Measurements from ENCODE around the gene ZBTB2. TPM values are rescaled to one million over a fixed set of nuclear protein-coding genes. Genes with fewer than 3 reads are reported as not detected.
A peak's percentile ranks its signal among the peaks of the same experiment; 100 is the strongest.

ZBTB2 gene
- total and polyA plus RNA-seq, 4 experiments from 2014 or later = 19.6 to 29.5 (median 26.7) TPM

GRCh38 chr6:151327101-151327500, 64.3 kb downstream of the ZBTB2 start:
- Histone ChIP-seq H3K27ac (ENCODE audit: low read depth, low read length) (no peak overlapping the region), H3K4me1 (ENCODE audit: insufficient read depth, low read length) (peaks cover 16% of the 10 kb centered on the region), H3K9me3 (ENCODE audit: control insufficient read depth in 1 of 2, low read length in 2 of 2) (no peaks in the 10 kb centered on the region), H3K27me3 (ENCODE audit: insufficient read depth, low read length) (peaks cover 7% of the 10 kb centered on the region), H3K36me3 (ENCODE audit: insufficient read depth, low read length) (no peaks in the 10 kb centered on the region), H3K4me3 (ENCODE audit: low read length in 2 of 2) (no peak overlapping the region)
- H3K4me1 Mint-ChIP-seq = peaks cover 11 to 25% (median 21%) of the 10 kb centered on the region in 4 donors
- intact Hi-C loops (cut with micrococcal nuclease) = loop anchor here (10.0 kb wide), 1 partner anchor 912 kb away; no protein-coding TSS in a partner anchor
- H3K36me3 Mint-ChIP-seq = no peaks in the 10 kb centered on the region
- no peak overlapping the region for H3K4me3 Mint-ChIP-seq
- H3K27ac Mint-ChIP-seq = no peak overlapping the region
- DNase-seq = no peak
- no peaks in the 10 kb centered on the region for H3K9me3 Mint-ChIP-seq
- H3K27me3 Mint-ChIP-seq = peaks cover 21 to 49% of the 10 kb centered on the region in 2 donors
- CTCF ChIA-PET (ENCODE audit: partially characterized antibody) = interaction anchor here (1.4 to 20.7 kb wide), 5 partner anchors 9 to 434 kb away, joined by 3 to 860 read pairs (median 16); no protein-coding TSS in a partner anchor
- POLR2A ChIA-PET (ENCODE audit: partially characterized antibody) = interaction anchor here (1.3 kb wide), 1 partner anchor 435 kb away, joined by 5 read pairs; no protein-coding TSS in a partner anchor

GRCh38 chr6:151326116-151326825, 65.1 kb downstream of the ZBTB2 start:
- no peak for DNase-seq
- H3K9me3 Mint-ChIP-seq = no peaks in the 10 kb centered on the region
- peaks cover 21 to 53% of the 10 kb centered on the region in 2 donors for H3K27me3 Mint-ChIP-seq
- H3K4me3 Mint-ChIP-seq = peak overlapping the region; percentile 70 to 87 (median 78)
- no peaks in the 10 kb centered on the region for H3K36me3 Mint-ChIP-seq
- H3K4me1 ChIP-seq (ENCODE audit: insufficient read depth, low read length) = peaks cover 16% of the 10 kb centered on the region
- ChIA-PET POLR2A (ENCODE audit: partially characterized antibody) (interaction anchor here (1.1 to 3.2 kb wide), 4 partner anchors 9 to 434 kb away, joined by 4 to 17 read pairs (median 6); partner anchors contain the start of gene ZBTB2), CTCF (ENCODE audit: partially characterized antibody) (interaction anchor here (1.0 to 20.7 kb wide), 12 partner anchors 8 to 908 kb away, joined by 3 to 860 read pairs (median 8); partner anchors contain the start of gene RMND1)
- no peaks in the 10 kb centered on the region for H3K9me3 ChIP-seq (ENCODE audit: control insufficient read depth in 1 of 2, low read length in 2 of 2)
- H3K4me3 ChIP-seq (ENCODE audit: low read length in 2 of 2) = peak overlapping the region in 1 of 2 donors; percentile 32
- H3K36me3 ChIP-seq (ENCODE audit: insufficient read depth, low read length) = no peaks in the 10 kb centered on the region
- H3K27ac Mint-ChIP-seq = no peak overlapping the region
- H3K27me3 ChIP-seq (ENCODE audit: insufficient read depth, low read length) = peaks cover 7% of the 10 kb centered on the region
- intact Hi-C loops (cut with micrococcal nuclease) = loop anchor here (10.0 kb wide), 1 partner anchor 911 kb away; no protein-coding TSS in a partner anchor
- no peak overlapping the region for H3K27ac ChIP-seq (ENCODE audit: low read depth, low read length)
- H3K4me1 Mint-ChIP-seq = peaks cover 11 to 25% (median 21%) of the 10 kb centered on the region in 4 donors

- Histone ChIP-seq H3K36me3 (ENCODE audit: insufficient read depth, low read length) (no peaks in the 10 kb centered on the region), H3K4me3 (ENCODE audit: low read length in 2 of 2) (peak overlapping the region in 1 of 2 donors; percentile 32), H3K27me3 (ENCODE audit: insufficient read depth, low read length) (peaks cover 7% of the 10 kb centered on the region), H3K27ac (ENCODE audit: low read depth, low read length) (no peak overlapping the region), H3K9me3 (ENCODE audit: control insufficient read depth in 1 of 2, low read length in 2 of 2) (no peaks in the 10 kb centered on the region), H3K4me1 (ENCODE audit: insufficient read depth, low read length) (peaks cover 16% of the 10 kb centered on the region)
- CTCF ChIA-PET (ENCODE audit: partially characterized antibody) = interaction anchor here (0.7 to 20.7 kb wide), 49 partner anchors 8 to 1273 kb away, joined by 3 to 860 read pairs (median 5); partner anchors contain the start of gene RMND1
- POLR2A ChIA-PET (ENCODE audit: partially characterized antibody) = interaction anchor here (1.1 to 3.2 kb wide), 7 partner anchors 9 to 434 kb away, joined by 4 to 17 read pairs (median 4); partner anchors contain the start of gene ZBTB2
- Mint-ChIP-seq H3K4me1 (peaks cover 11 to 25% (median 21%) of the 10 kb centered on the region in 4 donors), H3K9me3 (no peaks in the 10 kb centered on the region), H3K27ac (no peak overlapping the region), H3K36me3 (no peaks in the 10 kb centered on the region), H3K4me3 (peak overlapping the region; percentile 73 to 87 (median 80)), H3K27me3 (peaks cover 24 to 51% of the 10 kb centered on the region in 2 donors)
- DNase-seq = peak in 1 of 5 donors; percentile 4
- intact Hi-C loops (cut with micrococcal nuclease) = loop anchor here (10.0 kb wide), 1 partner anchor 911 kb away; no protein-coding TSS in a partner anchor
Observed at GRCh38 chr6:151325075-151326050, 66.0 kb downstream of the ZBTB2 start.

- Mint-ChIP-seq H3K4me3 (peak overlapping the region in 7 of 8 donors; percentile 59 to 87 (median 71)), H3K27me3 (peaks cover 25 to 45% of the 10 kb centered on the region in 2 donors), H3K4me1 (peaks cover 11 to 25% (median 21%) of the 10 kb centered on the region in 4 donors), H3K27ac (peak overlapping the region in 1 of 7 donors; percentile 67), H3K9me3 (no peaks in the 10 kb centered on the region), H3K36me3 (no peaks in the 10 kb centered on the region)
- H3K9me3 ChIP-seq (ENCODE audit: control insufficient read depth in 1 of 2, low read length in 2 of 2) = no peaks in the 10 kb centered on the region
- peaks cover 7% of the 10 kb centered on the region for H3K27me3 ChIP-seq (ENCODE audit: insufficient read depth, low read length)
- peaks cover 16% of the 10 kb centered on the region for H3K4me1 ChIP-seq (ENCODE audit: insufficient read depth, low read length)
- no peaks in the 10 kb centered on the region for H3K36me3 ChIP-seq (ENCODE audit: insufficient read depth, low read length)
- CTCF ChIA-PET (ENCODE audit: partially characterized antibody) = interaction anchor here (0.6 to 20.7 kb wide), 52 partner anchors 10 to 1272 kb away, joined by 3 to 860 read pairs (median 5); partner anchors contain the start of gene RMND1
- POLR2A ChIA-PET (ENCODE audit: partially characterized antibody) = interaction anchor here (1.1 to 3.2 kb wide), 6 partner anchors 10 to 433 kb away, joined by 3 to 17 read pairs (median 4); partner anchors contain the start of gene ZBTB2
- no peak overlapping the region for H3K27ac ChIP-seq (ENCODE audit: low read depth, low read length)
- no peak overlapping the region for H3K4me3 ChIP-seq (ENCODE audit: low read length in 2 of 2)
- DNase-seq = no peak
- intact Hi-C loops (cut with micrococcal nuclease) = loop anchor here (1.0 to 10.0 kb wide), 3 partner anchors 310 to 910 kb away; no protein-coding TSS in a partner anchor
Observed at GRCh38 chr6:151324488-151324825, 66.9 kb downstream of the ZBTB2 start.

GRCh38 chr6:151323791-151324487, 67.4 kb downstream of the ZBTB2 start:
- peaks cover 16% of the 10 kb centered on the region for H3K4me1 ChIP-seq (ENCODE audit: insufficient read depth, low read length)
- H3K27me3 ChIP-seq (ENCODE audit: insufficient read depth, low read length) = peaks cover 7% of the 10 kb centered on the region
- H3K4me3 ChIP-seq (ENCODE audit: low read length in 2 of 2) = no peak overlapping the region
- no peak overlapping the region for H3K27ac ChIP-seq (ENCODE audit: low read depth, low read length)
- Mint-ChIP-seq H3K27ac (peak overlapping the region in 1 of 7 donors; percentile 67), H3K4me3 (peak overlapping the region in 7 of 8 donors; percentile 59 to 87 (median 71)), H3K4me1 (peaks cover 11 to 25% (median 21%) of the 10 kb centered on the region in 4 donors), H3K27me3 (peaks cover 25 to 46% of the 10 kb centered on the region in 2 donors), H3K36me3 (no peaks in the 10 kb centered on the region), H3K9me3 (no peaks in the 10 kb centered on the region)
- DNase-seq = peak; percentile 45 to 69 (median 66)
- H3K36me3 ChIP-seq (ENCODE audit: insufficient read depth, low read length) = no peaks in the 10 kb centered on the region
- ChIA-PET CTCF (ENCODE audit: partially characterized antibody) (interaction anchor here (0.6 to 20.7 kb wide), 51 partner anchors 9 to 906 kb away, joined by 3 to 860 read pairs (median 5); partner anchors contain the start of gene RMND1), POLR2A (ENCODE audit: partially characterized antibody) (interaction anchor here (1.1 to 3.2 kb wide), 6 partner anchors 11 to 432 kb away, joined by 3 to 17 read pairs (median 4); partner anchors contain the start of gene ZBTB2)
- H3K9me3 ChIP-seq (ENCODE audit: control insufficient read depth in 1 of 2, low read length in 2 of 2) = no peaks in the 10 kb centered on the region
- intact Hi-C loops (cut with micrococcal nuclease) = loop anchor here (1.0 to 10.0 kb wide), 3 partner anchors 310 to 909 kb away; no protein-coding TSS in a partner anchor

- no peak overlapping the region for H3K4me3 Mint-ChIP-seq
- no peaks in the 10 kb centered on the region for H3K9me3 Mint-ChIP-seq
- H3K27me3 Mint-ChIP-seq = peaks cover 21 to 42% of the 10 kb centered on the region in 2 donors
Observed at GRCh38 chr6:151322570-151322969, 68.8 kb downstream of the ZBTB2 start.

More at GRCh38 chr6:151322570-151322969, 68.8 kb downstream of the ZBTB2 start:
- Mint-ChIP-seq H3K36me3 (no peaks in the 10 kb centered on the region), H3K4me1 (peaks cover 11 to 25% (median 21%) of the 10 kb centered on the region in 4 donors), H3K27ac (no peak overlapping the region)
- ChIA-PET CTCF (ENCODE audit: partially characterized antibody) (interaction anchor here (1.3 to 20.7 kb wide), 5 partner anchors 12 to 429 kb away, joined by 4 to 860 read pairs (median 12); no protein-coding TSS in a partner anchor), POLR2A (ENCODE audit: partially characterized antibody) (no interaction called here)
- intact Hi-C loops (cut with micrococcal nuclease) = loop anchor here (10.0 kb wide), 1 partner anchor 908 kb away; no protein-coding TSS in a partner anchor
- DNase-seq = no peak
- no peaks in the 10 kb centered on the region for H3K9me3 ChIP-seq (ENCODE audit: control insufficient read depth in 1 of 2, low read length in 2 of 2)
- no peak overlapping the region for H3K4me3 ChIP-seq (ENCODE audit: low read length in 2 of 2)
- H3K4me1 ChIP-seq (ENCODE audit: insufficient read depth, low read length) = peaks cover 16% of the 10 kb centered on the region
- H3K27ac ChIP-seq (ENCODE audit: low read depth, low read length) = no peak overlapping the region
- H3K27me3 ChIP-seq (ENCODE audit: insufficient read depth, low read length) = peaks cover 7% of the 10 kb centered on the region
- H3K36me3 ChIP-seq (ENCODE audit: insufficient read depth, low read length) = no peaks in the 10 kb centered on the region

Data from CD4-positive, alpha-beta memory T cell (primary cell).